ENCODE measurements around the gene TRPM5. TPM values are rescaled to one million over a fixed set of nuclear protein-coding genes. Genes with fewer than 3 reads are reported as not detected.

Gene TRPM5
- total and polyA plus RNA-seq, 2 of the 8 experiments (the other 6 are each of a cell fraction or from before 2014, with no cell fraction given): 0.02 TPM; not detected in 1

DNA sequence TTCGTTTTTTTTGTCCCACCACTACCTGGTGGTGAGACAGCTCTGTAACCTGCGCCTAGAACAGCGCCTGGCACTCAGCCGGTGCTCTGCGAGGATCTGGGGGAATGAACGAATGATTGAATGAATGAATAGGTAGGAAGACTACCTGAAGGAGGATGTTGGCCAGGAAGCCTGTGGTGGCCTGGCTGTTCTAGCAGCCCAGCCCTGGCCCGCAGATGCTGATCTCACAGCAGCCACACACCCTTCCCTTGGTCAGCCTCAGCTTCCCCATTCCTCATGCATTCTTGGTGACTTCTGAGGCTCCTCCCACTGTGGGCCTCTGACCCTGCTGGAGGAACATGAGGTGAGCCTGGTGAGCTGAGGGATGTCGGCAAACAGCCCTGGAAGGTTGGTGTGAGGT lies 3.7 kb downstream of the TRPM5 start:
- FAIRE-seq (no peak), DNase-seq (ENCODE audit: low read depth in 1 of 2, low spot score in 2 of 2) (no peak)
- H4K20me1 ChIP-seq (replicated peaks in 1 of 2; ENCODE audit: control insufficient read depth in 1 of 2, insufficient read depth in 2 of 2, low read length in 2 of 2): no peaks in the 10 kb centered on the region
- H3K4me3 ChIP-seq (ENCODE audit: extremely low read depth in 1 of 4, insufficient read depth in 2 of 4, low read depth in 3 of 4, low read length in 4 of 4): no peak overlapping the region
- H2BK20ac ChIP-seq (ENCODE audit: low read length): no peak overlapping the region
- ChIA-PET CTCF (ENCODE audit: partially characterized antibody) (interaction anchor here (0.6 to 3.9 kb wide), 6 partner anchors 20 to 531 kb away, joined by 3 to 33 read pairs (median 4); no protein-coding TSS in a partner anchor), POLR2A (ENCODE audit: partially characterized antibody) (no interaction called here)
- no peaks in the 10 kb centered on the region for H3K79me1 ChIP-seq (ENCODE audit: low read depth, low read length)
- no peak overlapping the region for H2BK12ac ChIP-seq (ENCODE audit: low read depth, low read length)
- H3K9me3 ChIP-seq (ENCODE audit: insufficient read depth in 2 of 2, low read depth in 1 of 2, low read length in 1 of 2): no peaks in the 10 kb centered on the region
- H2AK5ac ChIP-seq (ENCODE audit: low read depth, low read length): 0 out of 2 replicates have a peak overlapping the region, but pooled peaks have one; percentile 24
- no peak overlapping the region for H4K5ac ChIP-seq (ENCODE audit: insufficient read length, low read depth, low read length)
- 90% methylated on average over 8 of the region's 8 CpGs; no CpG with 5 or more reads in 1 of the 2 experiments for WGBS, 2 experiments (ENCODE audit: extremely low coverage in 1 of 2, insufficient coverage in 1 of 2, insufficient read length in 1 of 2, insufficient replicate concordance in 2 of 2, low coverage in 1 of 2, low lambda C conversion rate in 2 of 2, missing lambda C conversion rate in 1 of 2)
- H2BK5ac ChIP-seq (ENCODE audit: low read depth, low read length): no peak overlapping the region
- H3K4ac ChIP-seq (replicated peaks; ENCODE audit: insufficient read length, low read depth, low read length): no peak overlapping the region
- no peak overlapping the region for H3K23ac ChIP-seq (ENCODE audit: insufficient read length)
- H3K4me1 ChIP-seq (replicated peaks in 1 of 4; ENCODE audit: control insufficient read depth in 3 of 4, insufficient read depth in 4 of 4, low read length in 3 of 4): peaks cover 0 to 3% (median 1%) of the 10 kb centered on the region in 4 experiments; a peak in 1 of 7 replicates
- H2AFZ ChIP-seq (ENCODE audit: low read length): no peak overlapping the region
- H3K9ac ChIP-seq (replicated peaks in 1 of 4; ENCODE audit: extremely low read depth in 1 of 4, low read depth in 3 of 4, low read length in 3 of 4): no peak overlapping the region
- H4K8ac ChIP-seq (ENCODE audit: extremely low read depth, insufficient read depth, low read length): no peak overlapping the region
- H3K79me2 ChIP-seq (ENCODE audit: control insufficient read depth in 1 of 2, insufficient read depth in 2 of 2, low read length in 2 of 2): no peaks in the 10 kb centered on the region
- H2BK15ac ChIP-seq (ENCODE audit: low read length): no peak overlapping the region
- no peak overlapping the region for H3K14ac ChIP-seq (ENCODE audit: insufficient read length)
- no peak overlapping the region for H2BK120ac ChIP-seq (replicated peaks; ENCODE audit: low read depth, low read length)
- H3K27ac ChIP-seq (ENCODE audit: low read depth, low read length): no peak overlapping the region
- H3K23me2 ChIP-seq (ENCODE audit: low read depth, low read length): peaks cover 7% of the 10 kb centered on the region; the same call in 1 of the 2 replicates
- no peak overlapping the region for H3K18ac ChIP-seq (ENCODE audit: extremely low read depth, low read length)
- no peak overlapping the region for H3K56ac ChIP-seq (replicated peaks; ENCODE audit: insufficient read length, low read depth, low read length)
- H3K36me3 ChIP-seq (ENCODE audit: control insufficient read depth in 2 of 4, insufficient read depth in 4 of 4, low read length in 3 of 4): no peaks in the 10 kb centered on the region
- H4K91ac ChIP-seq (replicated peaks; ENCODE audit: insufficient read length, low read length): no peak overlapping the region
- no peak overlapping the region for H3K4me2 ChIP-seq (ENCODE audit: insufficient read depth in 1 of 2, low read depth in 2 of 2, low read length in 2 of 2)
- H3K27me3 ChIP-seq (replicated peaks in 1 of 4; ENCODE audit: control insufficient read depth in 3 of 4, extremely low read depth in 1 of 4, insufficient read depth in 3 of 4, low read length in 3 of 4): peaks cover 11 to 36% (median 26%) of the 10 kb centered on the region in 4 experiments
- TF ChIP-seq EZH2 (IDR thresholded peaks at IDR 0.05; ENCODE audit: low read depth, low read length, severe bottlenecking) (no peak), BACH1 (IDR thresholded peaks at IDR 0.05; ENCODE audit: low read length) (no peak), SIRT6 (IDR thresholded peaks at IDR 0.05; ENCODE audit: low read length) (no peak), KDM1A (IDR thresholded peaks at IDR 0.05; ENCODE audit: borderline replicate concordance, low read length) (no peak), CBX5 (IDR thresholded peaks at IDR 0.05; ENCODE audit: low read depth, low read length) (no peak), CEBPB (IDR thresholded peaks at IDR 0.05; ENCODE audit: low read depth, low read length) (no peak), RXRA (IDR thresholded peaks at IDR 0.05; ENCODE audit: insufficient read depth, low read depth, low read length) (no peak), FOSL1 (IDR thresholded peaks at IDR 0.05; ENCODE audit: insufficient read depth, low read depth, low read length) (no peak), SP4 (IDR thresholded peaks at IDR 0.05; ENCODE audit: low read length) (no peak), PHF8 (conservative IDR thresholded peaks at IDR 0.05; ENCODE audit: low read depth, low read length) (no peak), POLR2AphosphoS5 (IDR thresholded peaks at IDR 0.05; ENCODE audit: low read depth, low read length) (no peak), TAF1 (IDR thresholded peaks at IDR 0.05; ENCODE audit: low read depth, low read length) (no peak), KDM5A (IDR thresholded peaks at IDR 0.05; ENCODE audit: low read length) (no peak), EGR1 (IDR thresholded peaks at IDR 0.05; ENCODE audit: borderline replicate concordance, low read depth, low read length) (no peak), TEAD4 (IDR thresholded peaks at IDR 0.05; ENCODE audit: low read depth, low read length) (no peak), YY1 (IDR thresholded peaks at IDR 0.05; ENCODE audit: low read depth, low read length) (no peak)

Measured in H1 (cell line).